PFSK-1 (cell line): Measurements from ENCODE around the gene CTDSP2.

Experiments used
- FOXP2 ChIP-seq: optimal IDR thresholded peaks from 2 replicates; pipeline ENCODE3; 2011; ENCODE audit warnings: borderline replicate concordance, control low read depth, inconsistent platforms; ENCODE audit not compliant: insufficient read depth; ENCODE audit errors: extremely low read length, extremely low read depth
- POLR2AphosphoS5 ChIP-seq: IDR thresholded peaks from 2 replicates; pipeline ENCODE4 v1.6.1; 2012; ENCODE audit warnings: low read depth, mild to moderate bottlenecking, control low read depth, low read length, moderate library complexity
- SIN3A ChIP-seq: IDR thresholded peaks from 2 replicates; pipeline ENCODE4 v1.6.1; 2012; ENCODE audit warnings: mild to moderate bottlenecking, low read length, moderate library complexity, borderline replicate concordance; ENCODE audit not compliant: insufficient read depth
- TAF1 ChIP-seq: IDR thresholded peaks from 2 replicates; pipeline ENCODE4 v1.6.1; 2012; ENCODE audit warnings: low read length, control low read depth, borderline replicate concordance; ENCODE audit not compliant: insufficient read depth
- TF ChIP-seq, protein P1 (sequence below), 2 experiments: IDR thresholded peaks; 2 replicates each; pipeline versions ENCODE4 v1.6.1 to v1.8.0; 2011 to 2012; ENCODE audit warnings: low read depth in 2 of 2, low read length in 2 of 2, control low read depth in 1 of 2, inconsistent platforms in 1 of 2, mild to moderate bottlenecking in 1 of 2, moderate library complexity in 1 of 2; ENCODE audit not compliant: insufficient read depth in 1 of 2

DNA sequence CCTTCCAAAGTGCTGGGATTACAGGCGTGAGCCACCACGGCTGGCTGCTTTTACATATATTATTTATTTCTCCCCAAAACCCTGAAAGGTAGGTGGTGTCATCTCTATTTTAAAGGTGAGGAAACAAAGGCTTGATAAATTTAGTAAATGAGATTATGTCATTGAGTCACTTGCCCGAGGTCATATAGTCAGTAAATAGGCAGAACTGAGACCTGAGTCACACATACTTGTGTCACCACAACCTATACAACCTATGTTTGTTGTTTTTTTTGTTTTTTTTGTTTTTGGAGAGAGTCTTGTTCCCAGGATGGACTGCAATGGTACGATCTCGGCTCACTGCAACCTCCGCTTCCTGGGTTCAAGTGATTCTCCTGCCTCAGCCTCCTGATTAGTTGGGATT lies 51.2 kb downstream of the CTDSP2 start:
- TF ChIP-seq SIN3A (no peak), TAF1 (no peak), POLR2AphosphoS5 (no peak), FOXP2 (no peak)
- TF ChIP-seq, protein P1, sequence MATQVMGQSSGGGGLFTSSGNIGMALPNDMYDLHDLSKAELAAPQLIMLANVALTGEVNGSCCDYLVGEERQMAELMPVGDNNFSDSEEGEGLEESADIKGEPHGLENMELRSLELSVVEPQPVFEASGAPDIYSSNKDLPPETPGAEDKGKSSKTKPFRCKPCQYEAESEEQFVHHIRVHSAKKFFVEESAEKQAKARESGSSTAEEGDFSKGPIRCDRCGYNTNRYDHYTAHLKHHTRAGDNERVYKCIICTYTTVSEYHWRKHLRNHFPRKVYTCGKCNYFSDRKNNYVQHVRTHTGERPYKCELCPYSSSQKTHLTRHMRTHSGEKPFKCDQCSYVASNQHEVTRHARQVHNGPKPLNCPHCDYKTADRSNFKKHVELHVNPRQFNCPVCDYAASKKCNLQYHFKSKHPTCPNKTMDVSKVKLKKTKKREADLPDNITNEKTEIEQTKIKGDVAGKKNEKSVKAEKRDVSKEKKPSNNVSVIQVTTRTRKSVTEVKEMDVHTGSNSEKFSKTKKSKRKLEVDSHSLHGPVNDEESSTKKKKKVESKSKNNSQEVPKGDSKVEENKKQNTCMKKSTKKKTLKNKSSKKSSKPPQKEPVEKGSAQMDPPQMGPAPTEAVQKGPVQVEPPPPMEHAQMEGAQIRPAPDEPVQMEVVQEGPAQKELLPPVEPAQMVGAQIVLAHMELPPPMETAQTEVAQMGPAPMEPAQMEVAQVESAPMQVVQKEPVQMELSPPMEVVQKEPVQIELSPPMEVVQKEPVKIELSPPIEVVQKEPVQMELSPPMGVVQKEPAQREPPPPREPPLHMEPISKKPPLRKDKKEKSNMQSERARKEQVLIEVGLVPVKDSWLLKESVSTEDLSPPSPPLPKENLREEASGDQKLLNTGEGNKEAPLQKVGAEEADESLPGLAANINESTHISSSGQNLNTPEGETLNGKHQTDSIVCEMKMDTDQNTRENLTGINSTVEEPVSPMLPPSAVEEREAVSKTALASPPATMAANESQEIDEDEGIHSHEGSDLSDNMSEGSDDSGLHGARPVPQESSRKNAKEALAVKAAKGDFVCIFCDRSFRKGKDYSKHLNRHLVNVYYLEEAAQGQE (IDR thresholded peaks at IDR 0.05; ENCODE audit: insufficient read depth in 1 of 2, low read depth in 2 of 2, low read length in 2 of 2) = no peak
